Body of pancreas (tissue), 4 donors: Measurements from ENCODE around the gene SLC39A8.

ENCODE experiments used
- POLR2A ChIP-seq, 3 donors: fragments of 450-650 bp; IDR thresholded peaks; one replicate each; pipeline ENCODE4 v1.6.1; 2016; ENCODE audit warnings: antibody characterized with exemption in 3 of 3, mild to moderate bottlenecking in 2 of 3
- TF ChIP-seq, protein P1 (sequence below), 7 experiments: fragments of 450-650 bp in 4 of 7; fragments of 200-600 bp in 3 of 7; sonication (generic) in 3 of 7; IDR thresholded peaks; one replicate each; pipeline ENCODE4 v1.5.1; 2016 to 2019; ENCODE audit warnings: antibody characterized with exemption in 7 of 7

DNA sequence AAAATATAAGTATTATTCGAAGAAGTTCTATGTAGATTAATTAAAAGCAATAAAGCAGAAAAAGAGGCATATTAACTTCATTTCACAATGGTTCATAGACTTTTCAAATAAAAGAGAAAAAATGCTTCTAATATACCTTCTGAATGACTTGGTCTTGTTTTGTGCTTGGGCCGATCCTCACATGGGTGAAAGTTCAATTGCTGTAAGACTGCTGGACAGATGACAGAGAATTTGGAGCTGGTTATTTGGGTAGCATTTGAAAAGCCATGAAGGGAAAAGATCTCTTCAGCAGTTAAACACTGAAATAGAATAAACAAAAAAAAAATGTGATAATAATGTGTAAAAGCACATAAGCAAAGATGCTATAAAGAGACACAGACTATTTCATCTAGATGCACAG is 29.8 kb downstream of the SLC39A8 start:
- TF ChIP-seq, protein P1, sequence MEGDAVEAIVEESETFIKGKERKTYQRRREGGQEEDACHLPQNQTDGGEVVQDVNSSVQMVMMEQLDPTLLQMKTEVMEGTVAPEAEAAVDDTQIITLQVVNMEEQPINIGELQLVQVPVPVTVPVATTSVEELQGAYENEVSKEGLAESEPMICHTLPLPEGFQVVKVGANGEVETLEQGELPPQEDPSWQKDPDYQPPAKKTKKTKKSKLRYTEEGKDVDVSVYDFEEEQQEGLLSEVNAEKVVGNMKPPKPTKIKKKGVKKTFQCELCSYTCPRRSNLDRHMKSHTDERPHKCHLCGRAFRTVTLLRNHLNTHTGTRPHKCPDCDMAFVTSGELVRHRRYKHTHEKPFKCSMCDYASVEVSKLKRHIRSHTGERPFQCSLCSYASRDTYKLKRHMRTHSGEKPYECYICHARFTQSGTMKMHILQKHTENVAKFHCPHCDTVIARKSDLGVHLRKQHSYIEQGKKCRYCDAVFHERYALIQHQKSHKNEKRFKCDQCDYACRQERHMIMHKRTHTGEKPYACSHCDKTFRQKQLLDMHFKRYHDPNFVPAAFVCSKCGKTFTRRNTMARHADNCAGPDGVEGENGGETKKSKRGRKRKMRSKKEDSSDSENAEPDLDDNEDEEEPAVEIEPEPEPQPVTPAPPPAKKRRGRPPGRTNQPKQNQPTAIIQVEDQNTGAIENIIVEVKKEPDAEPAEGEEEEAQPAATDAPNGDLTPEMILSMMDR (IDR thresholded peaks at IDR 0.05), result no peak
- no peak for TF ChIP-seq POLR2A (IDR thresholded peaks at IDR 0.05)
